Measurements from ENCODE around the gene RGPD3.
"Not testable (repeated sequence)": the region's sequence is repeated elsewhere in the genome, so short reads cannot be mapped to it uniquely, and the experiment has no call there.

RGPD3 gene

DNA sequence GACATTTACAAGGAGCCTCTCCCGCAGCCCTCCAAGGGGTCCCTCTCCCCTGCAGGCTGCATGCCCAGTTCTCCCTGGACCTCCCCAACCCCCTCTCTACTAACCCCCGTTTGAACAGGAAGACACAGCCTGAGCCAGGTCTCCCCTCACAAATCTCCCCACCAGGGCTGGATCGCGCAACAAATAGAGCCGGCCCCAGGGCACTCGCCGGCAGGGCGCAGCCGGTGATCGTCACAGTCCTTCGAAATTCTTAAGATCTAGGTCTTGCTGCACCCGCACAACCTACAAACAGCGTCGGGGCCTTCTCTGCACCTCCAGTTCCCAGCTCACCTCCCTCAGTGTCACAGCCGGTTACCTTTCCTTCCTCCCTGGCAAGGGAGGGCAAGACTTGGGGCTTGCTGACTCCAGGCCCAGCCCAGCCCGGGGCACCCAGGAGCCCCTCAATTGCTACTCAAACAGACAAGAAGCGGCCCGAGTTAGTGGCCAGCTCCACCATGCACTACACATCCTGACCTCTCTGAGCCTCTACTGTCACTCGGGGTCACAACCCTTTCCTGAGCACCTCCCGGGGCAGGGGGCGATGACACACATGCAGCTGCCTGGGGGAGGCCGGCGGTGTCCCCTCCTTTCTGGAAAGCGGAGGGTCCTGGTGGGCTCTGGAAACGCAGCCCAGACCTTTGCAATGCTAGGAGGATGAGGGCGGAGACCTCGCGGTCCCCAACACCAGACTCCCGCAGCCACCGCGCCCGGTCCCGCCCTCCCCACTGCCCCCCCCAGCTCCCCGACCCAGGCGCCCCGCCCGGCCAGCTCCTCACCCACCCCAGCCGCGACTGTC is 18.6 kb upstream of the RGPD3 start, which contains the start of gene CD8B2:
CD8B2 (plus strand) TSS at position 814 of the 835 bp plus-strand sequence. CDS start 63 bp downstream, outside the sequence.
- DNase-seq (ENCODE audit: low read depth in 2 of 2) = not testable (repeated sequence)

DNA sequence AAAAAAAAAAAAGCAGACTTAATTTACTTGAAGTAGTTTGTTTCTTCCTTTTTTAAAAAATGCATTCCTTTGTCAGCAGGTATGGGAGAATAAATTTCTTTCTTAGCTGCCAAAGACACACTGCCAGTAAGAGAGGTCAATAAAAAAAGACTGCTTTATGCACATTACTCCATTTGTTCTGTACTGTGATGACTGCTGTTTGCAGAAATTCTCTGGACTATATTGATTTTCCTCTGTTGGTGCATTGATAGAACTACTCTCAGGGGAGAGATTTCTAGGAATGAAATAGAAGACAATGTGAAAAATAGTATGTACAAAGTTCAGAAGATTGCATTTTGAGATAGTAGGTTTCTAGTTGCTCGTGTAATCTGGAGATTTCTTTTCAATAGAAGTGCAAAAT is 11.3 kb upstream of the RGPD3 start:
- DNase-seq (ENCODE audit: low read depth in 2 of 2) = not testable (repeated sequence)

DNA sequence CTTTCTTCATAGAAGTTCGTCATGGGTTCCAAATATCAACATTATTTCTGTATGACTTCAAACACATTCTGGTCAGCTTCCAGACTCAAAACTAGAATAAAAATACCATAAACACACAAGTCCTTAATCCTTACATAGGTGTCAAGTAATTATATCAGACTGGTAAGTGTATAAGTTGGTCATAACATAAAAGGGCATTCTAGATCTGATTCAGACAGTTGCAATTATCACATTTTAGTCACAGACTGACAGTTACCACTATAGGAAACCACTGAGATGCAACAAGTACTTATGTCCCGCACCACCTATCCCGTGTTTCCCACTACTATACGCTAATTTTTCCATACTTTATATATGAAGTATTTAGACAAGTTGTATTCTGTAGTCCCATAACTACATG is 9.4 kb upstream of the RGPD3 start:
- not testable (repeated sequence) for DNase-seq (ENCODE audit: low read depth in 2 of 2)

DNA sequence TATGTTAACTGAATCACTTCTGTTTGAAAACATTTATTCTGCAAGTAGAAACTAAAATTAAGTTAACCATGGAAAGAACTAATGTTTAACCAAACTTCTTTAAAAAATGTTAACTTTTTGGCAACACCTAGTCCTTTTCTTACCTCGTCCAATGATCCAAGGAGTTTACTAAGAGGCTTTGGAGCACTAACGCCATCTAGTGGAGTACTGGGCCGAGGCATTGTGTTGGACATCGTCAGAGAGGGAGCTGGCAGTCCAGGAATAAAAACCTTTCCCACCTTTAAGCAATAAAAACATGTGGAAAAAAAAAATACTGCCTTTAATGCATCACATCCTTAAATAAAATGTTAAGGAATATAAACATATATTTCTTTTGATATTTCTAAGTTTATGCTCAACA is 2.4 kb upstream of the RGPD3 start:
- DNase-seq (ENCODE audit: low read depth in 2 of 2) = not testable (repeated sequence)

DNA sequence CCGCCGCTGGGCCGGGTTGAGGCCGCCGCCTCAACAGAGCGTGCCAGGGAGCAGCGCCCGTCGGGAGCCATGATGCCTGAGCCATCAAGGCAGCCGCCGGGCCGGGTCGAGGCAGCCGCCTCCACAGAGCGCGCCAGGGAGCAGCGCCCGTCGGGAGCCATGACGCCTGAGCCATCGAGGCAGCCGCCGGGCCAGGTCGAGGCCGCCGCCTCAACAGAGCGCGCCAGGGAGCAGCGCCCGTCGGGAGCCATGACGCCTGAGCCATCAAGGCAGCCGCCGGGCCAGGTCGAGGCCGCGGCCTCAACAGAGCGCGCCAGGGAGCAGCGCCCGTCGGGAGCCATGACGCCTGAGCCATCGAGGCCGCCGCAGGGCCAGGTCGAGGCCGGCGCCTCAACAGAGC is 697 bp downstream of the RGPD3 start:
- not testable (repeated sequence) for DNase-seq (ENCODE audit: low read depth in 2 of 2)

DNA sequence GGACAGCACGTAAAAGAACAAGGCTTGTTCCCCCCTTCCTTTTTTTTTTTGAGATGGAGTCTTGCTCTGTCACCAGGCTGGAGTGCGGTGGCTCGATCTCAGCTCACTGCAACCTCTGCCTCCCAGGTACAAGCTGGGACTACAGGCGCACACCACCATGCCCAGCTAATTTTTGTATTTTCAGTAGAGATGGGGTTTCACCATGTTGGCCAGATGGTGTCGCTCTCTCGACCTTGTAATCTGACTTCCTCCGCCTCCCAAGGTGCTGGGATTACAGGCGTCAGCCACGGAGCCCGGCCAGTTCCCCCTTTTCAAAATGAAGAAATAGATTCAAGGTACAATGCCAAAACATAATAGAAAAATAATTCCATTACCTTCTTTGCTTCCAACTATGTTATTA is 6.3 kb downstream of the RGPD3 start:
- not testable (repeated sequence) for DNase-seq (ENCODE audit: low read depth in 2 of 2)

DNA sequence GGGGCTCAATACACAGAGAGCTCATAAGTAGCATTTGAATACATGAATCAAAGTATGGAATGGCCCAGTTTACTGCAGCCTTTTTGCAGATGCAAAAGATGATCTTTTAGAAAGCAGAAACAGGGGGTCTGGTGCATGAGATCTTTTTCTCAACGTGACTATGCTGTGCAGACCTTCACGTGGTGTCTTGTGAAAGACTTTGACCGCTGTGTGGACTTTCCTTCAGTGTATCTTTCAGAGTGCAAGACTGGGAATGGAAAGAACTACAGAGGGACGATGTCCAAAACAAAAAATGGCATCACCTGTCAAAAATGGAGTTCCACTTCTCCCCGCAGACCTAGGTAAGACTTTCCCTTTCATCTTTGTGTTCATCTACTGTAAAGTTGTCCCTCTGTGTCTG is 77.5 kb downstream of the RGPD3 start:
- DNase-seq (ENCODE audit: low read depth in 2 of 2) = not testable (repeated sequence)

DNA sequence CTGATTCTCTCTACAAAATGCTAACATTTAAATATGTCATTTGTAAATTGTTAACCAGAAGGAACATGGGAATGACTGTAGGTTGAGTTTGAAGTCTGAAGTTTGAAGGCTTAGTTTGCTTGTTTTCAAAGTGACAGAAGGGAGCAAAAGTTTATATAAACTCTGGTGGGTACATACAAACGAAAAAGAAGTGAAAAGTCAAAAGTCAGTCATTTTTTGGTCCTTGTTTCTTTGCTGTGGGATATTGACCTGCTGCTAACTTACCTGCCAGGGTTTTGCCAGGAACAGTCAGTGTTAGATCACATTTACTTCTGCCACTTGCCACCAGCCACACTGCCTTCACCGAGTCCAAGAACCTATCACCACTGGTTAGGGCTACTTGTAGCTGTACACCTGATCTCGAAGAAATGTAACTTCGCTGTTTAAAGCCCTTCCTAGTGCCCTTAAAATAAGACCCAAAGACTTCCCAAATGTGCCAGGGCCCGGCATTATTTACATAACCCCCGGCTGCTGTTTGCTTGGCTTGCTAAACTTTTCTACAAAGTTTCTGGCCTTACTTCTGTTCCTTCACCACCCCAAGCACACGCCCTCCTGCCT is 79.3 kb downstream of the RGPD3 start:
- not testable (repeated sequence) for DNase-seq (ENCODE audit: low read depth in 2 of 2)

DNA sequence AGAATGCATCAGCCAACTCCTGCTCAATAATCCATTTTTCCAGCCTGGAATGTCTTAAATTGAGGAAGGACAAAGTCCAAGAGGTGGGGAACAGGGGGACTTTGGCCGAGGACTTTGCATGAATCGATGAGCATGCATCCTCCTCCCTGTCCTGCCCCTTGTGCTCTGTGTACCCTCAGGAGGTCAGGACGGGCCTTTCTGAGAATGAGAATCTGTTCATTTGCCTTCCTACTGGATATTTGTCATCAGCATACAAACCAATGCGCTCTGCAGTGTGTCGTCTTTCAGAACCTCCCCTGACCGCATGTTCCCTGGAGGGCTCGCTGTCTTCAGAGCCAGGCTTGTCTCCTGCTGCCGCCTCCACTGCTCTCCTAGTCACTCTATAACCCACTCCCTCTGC is 83.7 kb downstream of the RGPD3 start:
- not testable (repeated sequence) for DNase-seq (ENCODE audit: low read depth in 2 of 2)

DNA sequence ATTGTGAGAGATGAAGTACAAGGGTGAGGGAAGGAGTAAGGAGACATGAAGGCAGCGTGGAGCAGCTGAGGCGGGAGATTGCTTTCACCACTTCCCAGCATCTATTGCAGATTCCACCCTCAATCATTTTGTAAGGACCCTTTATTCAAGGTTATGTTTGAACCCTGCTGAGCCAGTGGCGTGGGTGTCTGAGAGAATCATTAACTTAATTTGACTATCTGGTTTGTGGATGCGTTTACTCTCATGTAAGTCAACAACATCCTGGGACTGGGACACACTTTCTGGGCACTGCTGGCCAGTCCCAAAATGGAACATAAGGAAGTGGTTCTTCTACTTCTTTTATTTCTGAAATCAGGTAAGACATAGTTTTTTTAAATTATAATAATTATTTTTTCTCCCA is 86.3 kb downstream of the RGPD3 start:
- not testable (repeated sequence) for DNase-seq (ENCODE audit: low read depth in 2 of 2)

DNA sequence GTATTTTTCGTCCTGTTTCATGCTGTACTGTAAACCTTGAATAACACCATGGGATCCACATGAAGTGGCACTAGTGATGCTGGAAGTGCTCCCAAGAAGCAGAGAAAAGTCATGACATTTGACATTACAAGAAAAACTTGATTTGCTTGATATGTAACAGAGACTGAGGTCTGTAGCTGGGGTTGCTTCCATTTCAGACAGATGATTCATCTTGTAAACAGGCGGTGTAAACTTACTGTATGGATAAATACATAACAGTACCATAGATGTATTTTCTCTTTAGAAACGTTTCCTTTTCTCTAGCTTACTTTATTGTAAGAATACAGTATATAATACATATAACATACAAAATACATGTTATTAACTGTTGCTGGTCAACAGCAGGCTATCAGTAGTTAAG is 88.6 kb downstream of the RGPD3 start:
- DNase-seq (ENCODE audit: low read depth in 2 of 2) = not testable (repeated sequence)

DNA sequence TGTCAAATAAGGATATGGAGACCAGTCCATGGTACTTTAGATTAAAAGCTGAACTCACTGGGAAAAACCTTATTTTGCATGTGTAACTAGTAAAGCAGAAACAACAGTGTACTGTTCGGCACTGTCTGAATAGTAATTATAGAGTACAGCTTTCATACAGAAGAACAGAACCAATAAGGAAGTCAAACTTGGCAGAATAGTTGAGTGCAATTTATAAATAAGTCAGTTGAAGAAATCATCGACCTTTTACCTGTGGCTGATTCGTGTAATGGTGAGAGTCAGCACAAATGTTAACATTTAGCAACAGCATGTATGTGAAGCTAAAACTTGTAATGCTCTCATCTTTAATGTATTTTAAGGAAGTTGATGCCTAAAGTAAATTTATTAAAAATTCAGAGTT is 99.0 kb downstream of the RGPD3 start:
- not testable (repeated sequence) for DNase-seq (ENCODE audit: low read depth in 2 of 2)

DNA sequence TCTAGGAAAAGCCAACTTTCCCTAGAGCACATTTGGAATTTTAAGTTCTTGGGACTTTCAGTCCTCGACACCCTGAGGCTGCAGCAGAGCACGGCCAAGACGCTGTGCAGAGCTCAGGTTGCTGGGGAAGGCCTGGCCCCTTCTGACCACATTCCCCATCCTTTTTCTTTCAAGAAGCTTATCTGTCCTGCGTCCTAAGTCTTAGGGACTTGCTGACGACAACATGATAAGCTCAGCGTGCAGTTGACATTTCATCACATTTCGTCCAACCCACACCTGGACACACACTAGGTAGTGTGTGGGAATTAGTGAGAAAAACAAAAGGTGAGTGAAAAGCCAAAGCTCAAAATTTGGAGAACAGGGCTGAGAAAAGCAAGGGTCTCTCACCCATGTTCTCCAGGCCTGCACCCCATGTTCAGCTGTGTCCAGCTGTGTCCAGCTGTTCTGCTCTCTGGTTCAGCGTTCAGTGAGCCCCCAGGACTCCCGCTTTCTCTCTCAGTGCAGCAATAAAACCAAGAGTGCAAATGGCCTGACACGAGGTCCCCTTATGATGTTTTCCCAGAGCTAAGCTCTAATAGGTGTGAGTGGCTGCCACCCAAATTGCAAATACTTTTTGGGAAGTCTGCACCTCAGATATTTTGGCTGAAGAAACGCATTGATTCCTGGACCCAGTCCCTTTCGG is 101.9 kb downstream of the RGPD3 start:
- no peak for DNase-seq (ENCODE audit: low read depth in 2 of 2)

DNA sequence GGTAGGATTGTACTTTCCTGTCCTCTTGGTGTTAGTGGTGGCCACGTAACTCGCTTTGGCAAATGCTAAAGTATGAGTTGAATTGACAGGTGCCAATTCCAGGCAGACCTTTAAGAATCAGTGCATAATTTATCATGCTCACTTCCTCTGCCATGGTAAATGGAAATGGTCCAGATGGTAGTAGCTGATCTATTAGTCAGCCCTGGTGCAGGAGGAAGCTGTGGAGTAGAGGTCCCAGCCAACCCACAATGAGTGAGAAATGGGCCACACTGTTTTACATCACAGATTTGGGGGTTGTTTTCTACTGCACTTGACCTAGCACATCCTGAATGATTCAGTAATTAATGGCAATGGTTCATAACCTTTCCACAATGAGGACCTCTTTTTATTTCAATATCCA is 104.4 kb downstream of the RGPD3 start:
- DNase-seq (ENCODE audit: low read depth in 2 of 2) = no peak

DNA sequence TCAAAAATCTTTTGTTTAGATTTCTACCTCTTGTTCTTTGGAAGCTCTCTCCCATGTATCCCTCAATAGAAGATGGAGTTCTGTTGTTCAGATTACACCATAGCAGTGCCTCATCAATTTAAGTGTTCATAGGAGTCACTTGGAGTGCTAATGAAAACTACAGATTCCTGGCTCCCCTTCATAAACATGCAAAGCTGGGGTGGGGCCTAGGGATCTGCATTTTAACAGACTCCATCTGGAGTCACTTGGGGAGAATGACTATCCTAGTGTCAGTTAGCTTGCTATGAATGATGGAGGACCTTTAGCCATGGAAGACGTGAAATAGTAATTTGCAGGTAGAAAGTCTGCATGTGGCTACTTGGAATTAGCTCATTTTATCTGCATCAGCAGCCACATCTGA is 105.4 kb downstream of the RGPD3 start:
- DNase-seq (ENCODE audit: low read depth in 2 of 2) = no peak

DNA sequence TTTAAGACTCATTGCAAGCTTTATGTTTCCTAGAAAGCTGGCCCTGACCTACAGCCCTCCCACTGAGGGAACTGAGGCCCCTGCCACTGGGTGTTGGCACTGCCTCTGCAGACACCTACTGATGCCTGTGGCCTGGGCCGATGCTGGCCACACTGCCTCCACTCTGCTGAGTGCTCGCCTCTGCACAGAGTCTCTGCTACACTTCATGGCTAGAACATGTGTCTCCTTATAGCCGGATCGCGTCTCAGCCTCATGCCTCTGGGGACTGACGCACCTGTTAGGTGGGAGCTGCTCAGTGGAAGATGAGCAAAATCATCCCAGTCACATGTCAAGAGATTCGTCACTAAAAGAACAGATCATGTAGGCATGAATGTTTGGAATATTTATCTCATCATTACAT is 108.7 kb downstream of the RGPD3 start:
- DNase-seq (ENCODE audit: low read depth in 2 of 2) = no peak

DNA sequence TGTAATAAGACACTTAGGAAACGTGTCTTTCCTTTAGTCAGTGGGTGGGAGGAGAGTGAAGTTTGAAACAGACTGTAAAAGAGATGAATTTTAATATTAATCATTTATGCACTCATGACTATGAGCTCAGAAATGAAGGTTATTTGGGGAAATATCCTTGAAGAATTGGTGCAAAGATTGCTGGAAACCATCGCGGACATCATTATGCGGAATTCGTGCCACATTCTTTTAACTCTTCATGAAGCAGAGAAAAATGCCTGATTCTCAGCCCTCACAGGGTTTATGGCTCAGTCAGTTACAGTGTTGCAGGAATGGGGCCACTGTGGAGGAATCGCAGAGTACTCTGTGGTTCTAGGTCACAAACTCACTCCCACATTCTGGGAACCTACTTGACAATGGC is 109.7 kb downstream of the RGPD3 start:
- DNase-seq (ENCODE audit: low read depth in 2 of 2) = peak; percentile 29 to 33

DNA sequence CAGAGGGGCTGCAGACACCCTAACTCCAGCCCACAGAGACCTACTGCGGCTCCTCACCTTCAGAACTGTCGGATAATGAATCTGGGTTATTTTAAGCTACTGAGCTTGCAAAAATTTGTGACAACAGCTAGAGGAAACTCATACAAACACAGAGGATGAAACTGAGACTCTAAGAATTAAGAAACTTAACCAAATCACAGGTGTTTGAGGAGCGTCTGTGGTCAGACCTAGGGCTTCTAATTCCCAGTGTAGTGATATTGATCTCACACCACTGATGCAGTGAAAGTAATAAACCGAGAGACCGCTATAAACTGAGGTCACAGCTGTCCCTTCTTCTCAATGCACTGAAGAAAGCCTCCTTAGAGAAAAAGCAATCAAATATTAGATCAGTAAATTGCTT is 110.1 kb downstream of the RGPD3 start:
- no peak for DNase-seq (ENCODE audit: low read depth in 2 of 2)

DNA sequence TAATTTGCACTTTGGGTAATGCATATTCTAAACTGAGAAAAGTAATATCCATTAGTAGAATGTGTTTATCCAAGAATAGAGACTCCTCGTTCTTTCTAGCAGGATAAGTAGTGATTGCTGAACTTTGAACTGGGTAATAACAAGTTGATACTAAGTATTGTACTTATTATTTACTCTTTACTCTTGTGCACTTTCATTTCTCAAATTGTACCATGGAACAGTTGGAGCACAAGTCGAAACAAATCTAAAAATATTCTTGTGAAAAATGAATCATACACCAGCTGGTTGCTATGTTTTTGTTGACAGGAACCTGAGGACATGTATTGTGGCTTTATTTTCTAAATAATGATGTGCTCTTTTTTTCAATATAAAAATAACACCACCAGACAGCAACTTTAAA is 111.9 kb downstream of the RGPD3 start:
- DNase-seq (ENCODE audit: low read depth in 2 of 2) = no peak

DNA sequence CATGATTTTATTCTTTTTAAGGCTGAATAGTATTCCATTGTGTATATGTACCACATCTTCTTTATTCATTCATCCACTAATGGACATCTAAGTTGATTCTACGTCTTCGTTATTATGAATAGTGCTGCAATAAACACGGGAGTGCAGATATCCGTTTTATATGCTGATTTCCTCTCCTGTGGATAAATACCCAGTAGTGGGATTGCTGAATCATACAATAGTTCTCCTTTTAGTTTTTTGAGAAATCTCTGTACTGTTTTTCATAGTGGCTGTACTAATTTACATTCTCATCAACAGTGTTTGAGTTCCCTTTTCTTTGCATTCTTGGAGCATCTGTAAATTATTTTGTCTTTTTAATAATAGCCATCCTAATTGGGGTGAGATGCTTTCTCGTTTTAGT is 114.5 kb downstream of the RGPD3 start:
- DNase-seq (ENCODE audit: low read depth in 2 of 2) = no peak

DNA sequence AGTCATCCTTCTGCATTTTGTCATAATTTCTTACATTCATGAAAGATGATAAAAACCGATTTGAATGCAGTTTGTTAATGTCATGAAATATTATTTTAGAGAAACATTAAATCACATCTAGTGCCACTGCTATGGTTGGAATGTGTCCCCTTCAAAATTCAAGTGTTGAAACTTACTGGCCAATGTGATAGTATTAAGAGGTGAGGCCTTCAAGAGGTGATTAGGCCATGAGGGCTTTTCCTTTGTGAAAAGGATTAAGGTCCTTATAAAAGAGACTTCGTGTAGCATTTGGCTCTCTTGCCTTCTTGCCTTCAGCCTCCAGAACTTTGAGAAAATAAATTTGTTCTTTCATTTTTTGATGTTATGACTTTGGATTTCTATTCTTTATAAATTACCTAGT is 117.2 kb downstream of the RGPD3 start:
- DNase-seq (ENCODE audit: low read depth in 2 of 2) = no peak

DNA sequence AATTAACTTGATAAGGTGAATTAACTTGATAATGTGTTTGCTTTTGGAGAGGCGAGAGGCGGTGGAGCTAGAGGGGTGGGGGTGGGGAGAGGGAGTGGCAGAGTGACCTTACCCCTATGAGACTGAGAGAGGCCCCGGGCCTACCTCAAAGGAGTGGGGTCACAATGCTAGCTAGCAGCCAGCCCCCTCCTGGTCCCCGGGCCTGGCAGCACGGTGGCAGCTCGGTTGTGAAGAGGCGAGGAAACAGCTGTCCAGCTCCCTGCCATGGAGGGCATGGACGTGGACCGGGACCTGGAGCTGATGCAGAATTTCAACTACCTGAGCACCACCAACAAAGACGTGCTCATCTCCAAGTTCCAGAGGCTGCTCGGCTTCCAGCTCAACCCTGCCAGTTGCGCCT is 123.9 kb downstream of the RGPD3 start:
- DNase-seq (ENCODE audit: low read depth in 2 of 2) = no peak

DNA sequence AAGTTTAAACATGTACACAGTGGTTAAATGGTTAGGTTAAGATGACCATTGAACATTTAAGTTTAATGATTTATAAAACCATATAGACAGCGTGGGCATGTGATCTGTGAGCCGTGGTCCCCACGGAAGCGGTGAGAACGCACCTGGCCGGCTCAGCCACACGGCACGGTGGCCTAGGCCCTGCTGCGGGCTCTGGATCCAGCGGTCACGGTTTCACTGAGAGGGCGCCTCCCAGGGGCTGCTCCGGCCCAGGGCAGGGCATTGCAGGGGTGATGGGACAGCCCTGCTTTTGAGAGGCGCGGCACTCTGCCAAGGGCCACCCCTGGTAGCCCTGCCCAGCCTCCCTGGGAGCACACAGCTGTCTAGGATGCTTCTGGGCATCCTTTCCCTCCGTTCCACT is 124.9 kb downstream of the RGPD3 start:
- no peak for DNase-seq (ENCODE audit: low read depth in 2 of 2)

Data from fibroblast of skin of left biceps (primary cell).